ENCODE measurements around the gene CARMIL3. TPM values are rescaled to one million over a fixed set of nuclear protein-coding genes. Genes with fewer than 3 reads are reported as not detected.

The CARMIL3 gene
- total RNA-seq, 4 donors from 2014 or later: 0.42 to 0.60 (median 0.44) TPM; not detected in 1

GRCh38 chr14:24092505-24093206, 40.8 kb downstream of the CARMIL3 start:
- H3K4me3 ChIP-seq: no peak overlapping the region
- peak in 1 of 2 donors; percentile 20 for DNase-seq (ENCODE audit: low spot score in 2 of 2)
- TF ChIP-seq EP300 (IDR thresholded peaks at IDR 0.05) (no peak), CTCF (IDR thresholded peaks at IDR 0.05) (no peak), POLR2A (IDR thresholded peaks at IDR 0.05) (no peak)
- peaks cover 0 to 33% (median 12%) of the 10 kb centered on the region in 4 donors for H3K4me1 ChIP-seq
- 79 to 82% methylated on average over 4 of the region's 4 CpGs for WGBS, 2 donors
- H3K36me3 ChIP-seq: peaks cover 0 to 2% (median 0%) of the 10 kb centered on the region in 3 donors
- peak overlapping the region in 3 of 4 donors; percentile 93 to 98 (median 93) for H3K27ac ChIP-seq
- no peaks in the 10 kb centered on the region for H3K9me3 ChIP-seq
- H3K27me3 ChIP-seq: no peaks in the 10 kb centered on the region

- no peak for DNase-seq (ENCODE audit: low spot score in 2 of 2)
- WGBS, 2 donors: 80 to 83% methylated on average over 19 of the region's 19 CpGs
- Histone ChIP-seq H3K36me3 (peaks cover 0 to 5% (median 5%) of the 10 kb centered on the region in 3 donors), H3K27me3 (no peaks in the 10 kb centered on the region), H3K4me1 (peaks cover 0 to 33% (median 12%) of the 10 kb centered on the region in 4 donors), H3K27ac (peak overlapping the region; percentile 88 to 98 (median 93)), H3K9me3 (no peaks in the 10 kb centered on the region), H3K4me3 (peak overlapping the region in 2 of 4 donors; percentile 76 to 98)
- TF ChIP-seq POLR2A (IDR thresholded peaks at IDR 0.05) (no peak), EP300 (IDR thresholded peaks at IDR 0.05) (no peak), CTCF (IDR thresholded peaks at IDR 0.05) (no peak)
Observed at GRCh38 chr14:24093207-24093900, 41.5 kb downstream of the CARMIL3 start.

DNA sequence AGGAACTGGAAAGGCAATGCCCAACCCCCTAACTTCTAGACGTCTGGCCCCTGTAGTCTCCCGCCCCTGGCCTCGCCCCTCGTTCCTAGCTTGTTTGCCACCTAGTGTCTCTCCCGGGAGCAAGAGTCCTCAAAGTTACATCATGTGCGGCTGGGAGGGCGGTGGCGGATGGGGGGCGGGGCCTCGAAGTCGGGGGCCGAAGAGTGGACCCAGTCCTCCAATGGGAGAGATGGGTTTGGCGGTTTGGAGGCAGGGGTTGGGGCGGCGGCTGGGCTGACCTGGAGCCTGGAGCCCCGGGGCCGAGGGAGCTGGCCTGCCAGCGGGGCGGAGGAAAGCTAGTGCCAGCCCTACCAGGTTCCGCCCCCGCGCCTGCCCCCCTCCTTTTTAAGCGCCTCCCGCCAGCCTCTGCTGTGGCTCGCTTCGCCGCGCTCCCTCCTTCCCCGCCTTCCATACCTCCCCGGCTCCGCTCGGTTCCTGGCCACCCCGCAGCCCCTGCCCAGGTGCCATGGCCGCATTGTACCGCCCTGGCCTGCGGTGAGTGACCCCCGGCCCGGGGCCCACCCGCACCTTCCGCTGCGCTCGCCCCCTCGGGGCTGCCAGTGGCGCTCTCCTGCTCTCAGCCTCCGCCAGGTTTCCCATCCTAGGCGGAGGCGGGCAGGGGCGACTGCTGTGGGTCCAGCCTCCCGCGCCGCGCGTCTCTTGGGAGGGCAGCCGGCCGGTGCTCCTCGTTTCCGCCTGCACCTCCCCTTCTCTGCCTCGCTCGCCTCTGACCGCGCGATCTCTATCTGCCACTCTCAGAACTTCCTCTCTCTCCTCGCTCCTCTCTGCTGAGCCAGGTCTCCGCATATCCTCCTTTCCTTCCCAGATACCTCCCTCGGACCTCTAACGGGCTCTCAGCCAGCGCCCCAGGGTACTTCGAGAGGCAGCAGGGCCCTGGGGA, 42.4 kb downstream of the CARMIL3 start, which contains the start of gene PCK2:
Gene PCK2, plus strand, starts transcription at position 411 of the 940 bp plus-strand sequence. Its CDS starts 95 bp downstream, at position 506.
- H3K27me3 ChIP-seq: no peaks in the 10 kb centered on the region
- peaks cover 0 to 33% (median 12%) of the 10 kb centered on the region in 4 donors for H3K4me1 ChIP-seq
- WGBS, 2 donors: 1% methylated on average over 61 to 68 of the region's 68 CpGs
- H3K9me3 ChIP-seq: no peaks in the 10 kb centered on the region
- peak within 1 kb of the TSS; percentile 88 to 98 (median 93) for H3K27ac ChIP-seq
- DNase-seq (ENCODE audit: low spot score in 2 of 2): peak; percentile 90 to 91
- peaks cover 0 to 13% (median 7%) of the 10 kb centered on the region in 3 donors for H3K36me3 ChIP-seq
- peak within 1 kb of the TSS; percentile 67 to 98 (median 84) for H3K4me3 ChIP-seq
- peak in 3 of 5 experiments; percentile 21 to 43 (median 30) for TF ChIP-seq CTCF (IDR thresholded peaks at IDR 0.05)
- peak in 1 of 2 donors; percentile 63 for TF ChIP-seq POLR2A (IDR thresholded peaks at IDR 0.05)
- TF ChIP-seq EP300 (IDR thresholded peaks at IDR 0.05): peak in 1 of 2 donors; percentile 78

DNA sequence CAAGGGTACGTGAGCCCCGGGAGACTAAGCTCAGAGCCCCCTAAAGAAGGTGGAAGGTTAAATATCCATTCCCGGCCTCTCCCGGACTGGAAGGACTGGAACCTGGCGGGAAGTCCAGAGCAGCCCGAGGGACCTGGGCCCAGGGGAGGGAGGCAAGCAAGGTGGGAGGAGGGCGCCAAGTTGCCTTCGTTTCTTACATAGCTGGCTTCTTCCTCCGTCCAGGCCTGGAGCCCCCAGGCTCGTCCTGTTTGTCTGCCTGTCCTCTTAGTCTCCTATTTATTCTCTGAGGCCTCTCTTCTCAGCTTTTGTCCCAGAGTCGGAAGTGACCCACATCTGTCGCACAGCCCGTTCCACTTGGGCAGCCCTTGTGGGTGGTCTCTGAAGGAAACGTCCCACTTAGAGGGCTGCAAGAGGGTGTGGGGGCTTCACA, 43.0 kb downstream of the CARMIL3 start:
- no peaks in the 10 kb centered on the region for H3K9me3 ChIP-seq
- peak overlapping the region; percentile 88 to 98 (median 93) for H3K27ac ChIP-seq
- peak overlapping the region; percentile 67 to 98 (median 84) for H3K4me3 ChIP-seq
- peaks cover 0 to 20% (median 13%) of the 10 kb centered on the region in 3 donors for H3K36me3 ChIP-seq
- WGBS, 2 donors: 16 to 29% methylated on average over 13 to 14 of the region's 14 CpGs
- TF ChIP-seq CTCF (IDR thresholded peaks at IDR 0.05): no peak
- no peak for TF ChIP-seq POLR2A (IDR thresholded peaks at IDR 0.05)
- TF ChIP-seq EP300 (IDR thresholded peaks at IDR 0.05): no peak
- H3K27me3 ChIP-seq: no peaks in the 10 kb centered on the region
- peaks cover 0 to 33% (median 12%) of the 10 kb centered on the region in 4 donors for H3K4me1 ChIP-seq
- no peak for DNase-seq (ENCODE audit: low spot score in 2 of 2)
